Midbrain (tissue), 1 donor: ENCODE measurements around the gene ZDHHC24.

Experiments
- DNase-seq: peaks from one replicate; lab custom pipeline; 2025; lab: John Stamatoyannopoulos, UW

ZDHHC24 gene

DNA sequence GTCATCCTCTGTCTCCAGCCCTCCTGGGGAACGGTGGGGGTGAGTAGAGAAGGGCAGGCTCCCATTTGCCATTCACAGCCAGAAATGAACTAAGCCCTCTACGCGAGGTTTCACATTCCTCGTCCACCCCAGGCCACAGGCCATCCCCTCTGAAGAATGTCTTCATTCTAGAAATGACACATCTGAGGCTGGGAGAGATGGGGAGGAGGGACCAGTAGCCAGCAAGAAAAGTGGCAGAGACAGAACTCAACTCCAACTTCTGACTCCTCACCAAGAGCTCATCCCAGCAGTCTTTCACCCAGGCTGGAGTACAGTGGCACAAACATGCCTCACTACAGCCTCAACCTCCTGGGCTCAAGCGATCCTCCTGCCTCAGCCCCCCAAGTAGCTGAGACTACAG, 19.1 kb upstream of the ZDHHC24 start:
- no peak for DNase-seq

DNA sequence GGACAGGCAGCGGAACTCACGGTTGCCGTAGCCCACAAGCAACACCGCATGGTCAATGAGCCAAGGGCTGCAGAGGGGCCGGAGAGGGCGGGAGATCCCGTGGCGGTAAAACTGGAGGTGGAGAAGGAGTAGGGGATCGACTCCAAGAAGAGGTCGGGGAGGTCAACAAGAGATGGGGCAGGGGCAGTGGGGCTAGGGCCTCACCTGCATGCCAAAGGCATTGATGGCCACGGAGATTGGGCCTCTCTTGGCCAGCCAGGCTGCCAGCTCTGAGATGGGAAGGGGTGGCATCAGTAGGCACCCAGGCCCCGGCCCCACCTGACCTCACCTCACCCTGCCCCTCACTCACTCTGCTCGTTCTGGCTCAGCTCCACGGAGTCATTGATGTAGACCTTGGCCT, 18.7 kb upstream of the ZDHHC24 start:
- no peak for DNase-seq

DNA sequence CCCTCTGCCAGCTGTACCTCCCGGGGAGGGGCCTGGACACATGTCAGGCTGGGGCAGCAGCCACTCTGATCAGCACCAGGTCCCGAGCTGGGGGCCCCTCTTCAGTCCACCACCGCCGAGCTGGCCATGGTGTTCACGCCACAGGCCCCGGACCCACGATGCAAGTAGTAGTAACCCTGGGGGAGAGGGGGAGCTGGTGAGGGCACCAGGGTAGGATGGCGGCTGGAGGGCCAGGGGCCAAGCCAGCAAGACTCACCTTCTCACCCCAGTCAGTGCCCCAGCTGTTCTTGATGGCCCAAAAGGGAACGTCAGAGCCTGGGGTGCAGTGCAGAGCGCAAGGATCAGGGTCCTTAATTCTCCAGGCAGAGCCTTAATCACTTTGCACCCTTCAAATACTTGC, 18.0 kb upstream of the ZDHHC24 start:
- no peak for DNase-seq

DNA sequence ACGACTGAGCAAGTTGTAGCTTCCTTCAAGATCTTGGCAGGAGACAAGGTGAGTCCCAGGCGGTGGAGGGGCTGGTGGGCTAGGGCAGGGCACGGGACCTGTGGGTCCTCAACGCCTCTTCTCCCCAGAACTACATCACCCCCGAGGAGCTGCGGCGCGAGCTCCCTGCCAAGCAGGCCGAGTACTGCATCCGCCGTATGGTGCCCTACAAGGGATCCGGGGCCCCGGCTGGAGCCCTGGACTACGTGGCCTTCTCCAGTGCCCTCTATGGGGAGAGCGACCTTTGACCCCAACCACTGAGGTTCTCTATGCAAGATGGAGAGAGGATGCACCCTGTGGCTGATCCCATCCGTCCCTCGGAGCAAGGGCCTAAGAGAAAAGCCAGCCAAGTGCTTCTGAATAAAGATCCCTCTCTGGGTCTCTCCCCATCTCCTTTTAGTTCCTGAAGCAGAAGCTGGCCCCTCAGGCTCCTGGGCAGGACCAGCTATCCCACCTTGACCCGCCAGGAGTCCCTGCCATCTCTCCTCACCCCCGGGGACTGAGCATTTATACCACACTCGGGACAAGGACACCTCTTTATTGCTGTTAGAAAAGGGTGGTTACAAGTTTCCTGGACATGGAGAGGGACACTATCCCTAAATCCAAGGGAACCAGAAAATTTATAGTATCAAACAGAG, 17.2 kb upstream of the ZDHHC24 start:
- no peak for DNase-seq

DNA sequence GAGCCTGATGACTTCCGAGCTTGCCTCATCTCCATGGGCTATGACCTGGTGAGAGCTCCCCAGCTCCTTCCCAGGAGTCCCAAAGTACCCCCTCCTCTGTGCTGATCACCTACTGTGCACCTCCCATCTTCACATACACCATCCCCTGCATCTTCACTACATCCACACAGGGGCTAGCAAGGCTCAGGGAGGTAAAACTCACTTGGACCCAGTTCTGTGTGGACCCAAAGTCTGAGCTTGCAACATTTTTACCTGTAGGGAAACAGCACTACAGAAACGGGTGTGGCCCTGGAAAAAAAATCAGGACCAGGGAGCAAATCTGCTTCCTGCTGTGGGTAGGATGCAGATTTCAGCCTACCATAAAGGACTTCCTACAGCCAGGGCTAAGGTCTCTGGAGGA, 16.4 kb upstream of the ZDHHC24 start:
- no peak for DNase-seq

DNA sequence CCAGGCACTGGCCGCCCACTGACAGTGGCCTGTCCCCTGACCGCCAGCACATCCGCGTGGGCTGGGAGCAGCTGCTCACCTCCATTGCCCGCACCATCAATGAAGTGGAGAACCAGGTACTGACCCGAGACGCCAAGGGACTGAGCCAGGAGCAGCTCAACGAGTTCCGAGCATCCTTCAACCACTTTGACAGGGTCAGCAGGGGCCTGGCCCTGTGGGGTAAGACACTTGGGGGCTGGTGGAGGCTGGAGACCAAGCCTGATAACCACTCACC, 16.1 kb upstream of the ZDHHC24 start:
- DNase-seq: no peak

DNA sequence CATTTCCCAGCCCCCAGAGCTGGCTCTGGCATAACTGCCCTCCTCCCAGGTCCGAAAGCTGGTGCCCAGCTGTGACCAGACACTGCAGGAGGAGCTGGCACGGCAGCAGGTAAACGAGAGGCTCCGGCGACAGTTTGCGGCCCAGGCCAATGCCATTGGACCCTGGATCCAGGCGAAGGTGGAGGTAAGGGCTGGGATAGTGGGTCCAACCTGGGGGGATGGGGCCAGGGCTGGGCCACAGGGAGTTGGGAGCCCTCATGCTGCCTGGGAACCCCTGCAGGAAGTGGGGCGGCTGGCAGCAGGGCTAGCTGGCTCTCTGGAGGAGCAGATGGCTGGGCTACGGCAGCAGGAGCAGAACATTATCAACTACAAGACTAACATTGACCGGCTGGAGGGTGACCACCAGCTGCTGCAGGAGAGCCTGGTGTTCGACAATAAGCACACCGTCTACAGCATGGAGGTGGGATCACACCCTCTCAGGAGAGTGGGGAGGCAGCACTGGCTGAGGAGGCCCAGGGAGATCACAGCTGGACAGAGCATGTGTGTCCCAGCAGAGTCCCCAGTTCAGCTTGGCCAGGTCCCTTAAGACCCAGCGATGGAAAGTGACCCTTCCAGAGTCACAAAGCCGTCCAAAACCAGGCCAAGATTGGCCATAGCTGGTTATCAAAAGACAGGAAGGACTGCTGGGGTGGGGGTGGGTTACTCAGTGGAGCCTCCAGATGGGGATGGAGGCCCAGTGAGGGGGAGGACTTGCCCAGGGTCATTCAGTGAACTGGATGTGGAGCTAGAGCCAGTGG, 15.5 kb upstream of the ZDHHC24 start:
- DNase-seq: no peak

DNA sequence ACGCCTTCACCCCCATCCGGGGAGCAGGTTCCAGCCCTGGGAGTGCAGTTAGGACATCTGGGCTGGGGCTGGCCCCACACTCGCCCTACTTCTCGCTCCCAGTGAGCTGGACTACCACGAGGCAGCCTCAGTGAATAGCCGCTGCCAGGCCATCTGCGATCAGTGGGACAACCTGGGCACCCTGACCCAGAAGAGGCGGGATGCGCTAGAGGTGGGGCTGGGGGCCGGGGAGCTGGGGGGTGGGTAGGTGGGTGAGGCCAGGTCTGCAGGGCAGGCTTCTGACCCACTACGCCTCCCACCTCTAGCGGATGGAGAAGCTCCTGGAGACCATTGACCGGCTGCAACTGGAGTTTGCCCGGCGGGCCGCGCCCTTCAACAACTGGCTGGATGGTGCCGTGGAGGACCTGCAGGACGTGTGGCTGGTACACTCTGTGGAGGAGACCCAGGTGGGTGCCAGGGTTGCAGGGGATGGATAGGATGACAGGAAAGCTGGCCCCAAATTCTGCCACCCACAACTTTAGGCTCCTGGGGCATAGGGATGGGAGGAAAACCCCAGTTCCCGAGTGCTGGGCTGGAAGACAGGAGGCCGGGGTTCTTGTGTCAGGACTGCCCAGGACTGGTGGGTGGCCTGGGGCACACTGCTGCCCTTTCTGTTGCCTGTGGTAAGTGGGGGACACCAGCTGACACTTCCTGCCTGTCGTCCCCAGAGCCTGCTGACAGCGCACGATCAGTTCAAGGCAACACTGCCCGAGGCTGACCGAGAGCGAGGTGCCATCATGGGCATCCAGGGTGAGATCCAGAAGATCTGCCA, 14.2 kb upstream of the ZDHHC24 start:
- DNase-seq: no peak

DNA sequence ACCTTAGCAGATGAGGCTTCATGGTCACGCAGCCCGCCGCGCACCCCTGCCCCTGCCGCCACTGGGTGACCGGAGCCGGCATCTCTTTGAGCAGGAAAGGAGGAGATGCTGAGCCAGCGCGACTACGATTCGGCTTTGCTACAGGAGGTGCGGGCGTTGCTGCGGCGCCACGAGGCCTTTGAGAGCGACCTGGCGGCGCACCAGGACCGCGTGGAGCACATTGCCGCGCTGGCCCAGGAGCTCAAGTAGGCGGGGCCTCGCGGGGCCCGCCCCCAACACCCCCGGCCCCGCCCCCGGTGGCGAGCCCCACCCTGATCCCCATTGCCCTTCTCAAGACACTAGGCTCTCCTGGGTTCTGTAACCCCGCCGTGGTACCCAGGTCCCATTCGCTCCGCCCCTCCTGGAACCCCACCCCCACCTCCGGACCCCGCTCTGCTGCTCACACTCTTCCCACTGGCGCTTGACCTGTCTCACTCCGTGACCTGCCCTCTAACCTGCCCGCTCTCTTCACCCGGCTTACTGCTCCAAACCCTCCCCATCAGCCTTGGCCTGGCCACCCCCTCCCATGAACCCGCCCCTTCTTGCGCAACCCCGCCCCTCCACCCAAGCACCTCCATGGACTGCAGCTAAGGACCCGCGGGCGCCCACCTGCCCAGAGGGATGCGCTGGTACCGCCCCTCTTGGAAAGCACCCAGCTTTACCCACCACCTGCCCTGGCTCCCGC, 13.5 kb upstream of the ZDHHC24 start:
- DNase-seq: no peak

DNA sequence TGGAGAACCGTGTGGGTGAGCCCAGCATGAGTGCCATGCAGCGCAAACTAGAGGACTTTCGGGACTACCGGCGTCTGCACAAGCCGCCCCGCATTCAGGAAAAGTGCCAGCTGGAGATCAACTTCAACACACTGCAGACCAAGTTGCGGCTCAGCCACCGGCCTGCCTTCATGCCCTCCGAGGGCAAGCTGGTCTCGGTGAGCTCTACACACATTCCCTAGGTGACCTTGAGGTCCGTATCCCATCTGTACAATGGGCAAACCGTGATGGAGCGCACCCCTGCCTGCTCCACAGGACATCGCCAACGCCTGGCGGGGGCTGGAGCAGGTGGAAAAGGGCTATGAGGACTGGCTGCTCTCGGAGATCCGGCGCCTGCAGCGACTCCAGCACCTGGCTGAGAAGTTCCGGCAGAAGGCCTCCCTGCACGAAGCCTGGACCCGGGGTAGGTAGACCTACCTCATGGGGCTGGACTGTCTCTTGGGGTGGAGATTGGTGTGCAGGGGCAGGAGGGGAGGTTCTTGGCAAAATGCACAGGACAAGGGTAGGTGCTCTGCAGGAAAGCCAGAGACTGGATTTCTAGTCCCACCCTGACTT, 12.0 kb upstream of the ZDHHC24 start:
- no peak for DNase-seq

DNA sequence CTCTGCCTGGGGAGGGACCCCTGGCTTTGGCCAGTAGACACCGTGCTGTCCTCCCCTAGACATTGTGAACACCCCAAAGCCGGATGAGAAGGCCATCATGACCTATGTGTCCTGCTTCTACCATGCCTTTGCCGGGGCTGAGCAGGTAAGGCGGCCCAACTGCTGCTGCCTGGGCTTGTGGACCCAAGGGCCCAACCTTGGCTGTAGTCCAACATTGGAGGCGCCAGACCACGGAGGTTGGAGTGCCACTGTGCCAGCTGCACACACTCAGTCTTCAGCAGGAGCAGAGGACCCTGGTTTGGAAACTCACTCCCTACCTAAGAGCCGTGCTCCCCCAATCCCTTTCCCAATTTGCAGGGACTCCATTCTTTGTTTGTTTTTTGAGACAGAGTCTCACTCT, 10.2 kb upstream of the ZDHHC24 start:
- no peak for DNase-seq

DNA sequence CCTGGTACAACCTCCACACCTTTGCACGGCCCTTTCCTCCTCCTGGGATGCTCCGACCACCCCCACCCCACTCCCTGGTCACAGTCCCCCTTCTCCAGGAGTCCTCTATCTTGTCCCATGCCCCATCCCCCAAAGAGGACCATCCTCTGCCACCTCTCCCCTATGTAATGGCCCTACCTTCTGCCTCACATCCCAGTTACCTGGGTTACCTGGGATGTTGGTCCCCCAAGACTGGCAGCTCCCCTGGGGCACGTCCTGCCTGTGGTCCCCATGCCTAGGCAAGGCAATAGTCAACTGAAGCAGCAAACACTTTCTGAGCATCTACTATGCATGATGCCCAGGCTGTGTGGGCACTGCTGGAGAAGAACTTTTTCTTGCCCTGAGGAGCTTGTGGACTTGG, 9.6 kb upstream of the ZDHHC24 start:
- no peak for DNase-seq

DNA sequence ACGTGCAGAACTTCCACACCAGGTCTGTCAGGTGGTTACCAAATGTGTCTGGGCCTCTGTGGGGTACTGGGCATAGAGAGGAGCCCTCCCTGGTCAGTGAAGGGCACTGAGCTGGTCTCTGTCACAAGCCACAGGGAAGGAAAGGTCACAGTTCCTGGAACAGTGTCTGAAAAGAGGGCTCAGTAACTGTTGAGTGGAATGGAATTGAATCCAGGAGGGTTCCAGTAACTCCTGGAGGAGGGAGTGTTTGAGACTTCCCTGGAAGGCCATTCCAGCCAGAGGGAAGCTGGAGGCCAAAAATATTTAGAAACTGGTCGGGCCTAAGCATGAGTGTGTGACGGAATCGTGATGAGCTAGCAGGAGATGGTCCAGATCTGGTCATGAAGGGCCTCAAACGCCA, 8.8 kb upstream of the ZDHHC24 start:
- DNase-seq: no peak

DNA sequence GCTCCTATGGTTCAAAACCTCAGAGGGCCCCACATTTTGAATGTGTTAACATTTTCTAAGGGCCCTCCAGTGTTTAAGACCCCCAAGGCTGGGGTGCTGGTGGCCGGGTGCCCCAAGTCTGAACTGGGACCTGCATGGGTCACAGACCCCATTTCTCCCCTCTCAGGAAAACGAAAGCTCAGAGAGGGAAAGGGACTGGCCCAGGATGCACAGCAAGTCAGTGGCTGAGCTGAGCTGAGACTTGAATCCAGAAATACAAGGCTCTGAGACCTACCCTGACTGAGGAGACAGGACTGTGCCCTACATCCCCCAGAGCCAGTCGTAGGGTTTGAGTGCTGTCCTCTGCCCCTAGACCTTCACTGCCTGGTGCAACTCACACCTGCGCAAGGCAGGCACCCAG, 5.0 kb upstream of the ZDHHC24 start:
- no peak for DNase-seq

DNA sequence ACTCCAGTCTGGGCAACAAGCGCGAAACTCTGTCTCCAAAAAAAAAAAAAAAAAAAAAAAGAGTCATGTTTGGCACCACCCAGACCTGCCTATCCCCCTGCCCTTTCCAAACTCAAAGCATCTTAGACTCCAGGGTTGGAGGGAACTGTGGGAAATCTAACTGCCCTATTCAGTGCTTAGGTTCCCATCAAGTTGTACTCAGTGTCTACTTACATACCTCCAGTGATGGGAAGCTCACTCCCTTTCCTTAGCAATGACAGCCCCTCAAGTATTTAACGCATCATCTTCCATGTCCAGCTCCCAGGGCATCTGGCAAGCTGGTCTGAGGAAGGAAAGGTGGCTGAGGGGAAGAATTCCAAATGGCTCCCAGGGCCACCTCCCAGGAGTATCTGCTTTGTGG, 3.8 kb upstream of the ZDHHC24 start:
- no peak for DNase-seq

DNA sequence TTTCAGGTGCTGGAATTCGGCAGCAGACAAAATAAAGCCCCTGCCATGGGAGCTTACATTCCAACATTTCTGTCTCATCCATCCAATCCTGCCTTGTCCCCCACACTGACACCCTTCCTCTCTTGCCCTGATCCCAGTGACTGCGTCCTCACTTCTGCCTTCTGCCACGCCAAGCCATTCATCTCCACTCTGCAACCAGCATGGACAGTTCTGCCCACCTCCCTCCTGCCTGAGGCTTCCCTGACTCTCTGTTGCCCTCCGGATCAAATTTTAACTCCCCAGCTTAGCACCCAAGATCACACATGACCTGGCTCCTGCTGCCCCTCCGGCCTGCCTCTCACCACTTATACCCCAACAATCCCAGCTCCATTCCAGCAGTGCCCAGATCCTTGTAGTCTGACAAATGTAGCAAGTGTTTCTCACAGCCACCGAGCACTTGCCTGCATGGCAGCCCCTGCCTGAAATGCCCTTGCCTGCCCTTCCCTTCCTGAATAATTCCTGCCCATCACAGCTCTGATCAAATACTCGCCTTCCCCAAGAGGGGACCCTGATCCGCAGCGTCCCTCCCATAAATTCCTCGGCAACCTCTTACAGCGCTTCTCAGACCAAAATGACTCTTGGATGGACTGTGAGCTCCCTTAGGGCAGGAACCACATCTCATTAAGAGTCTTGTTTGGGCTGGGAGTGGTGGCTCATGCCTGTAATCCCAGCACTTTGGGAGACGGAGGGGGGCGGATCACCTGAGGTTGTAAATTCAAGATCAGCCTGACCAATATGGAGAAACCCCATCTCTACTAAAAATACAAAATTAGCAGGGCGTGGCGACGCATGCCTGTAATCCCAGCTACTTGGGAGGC, 3.2 kb upstream of the ZDHHC24 start:
- DNase-seq: no peak

DNA sequence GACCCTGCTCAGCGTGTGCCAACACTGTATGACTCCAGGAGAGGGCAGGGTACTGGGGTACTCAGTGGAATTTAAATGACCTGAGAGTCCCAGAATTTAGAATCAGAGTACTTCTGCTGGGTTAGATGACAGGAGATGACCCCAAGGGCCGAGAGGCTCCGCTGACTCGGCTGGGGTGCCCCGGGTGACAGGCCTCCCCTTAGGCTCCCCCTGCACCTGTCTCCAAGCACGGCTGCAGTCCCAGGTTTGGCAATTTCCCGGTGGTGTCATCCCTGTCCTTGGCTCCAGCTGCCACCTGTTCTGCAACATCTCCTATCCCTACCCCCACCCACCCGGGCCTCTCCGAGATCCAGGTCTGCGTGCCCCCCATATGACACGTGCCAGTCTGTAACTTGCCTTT, 2.2 kb upstream of the ZDHHC24 start:
- no peak for DNase-seq

DNA sequence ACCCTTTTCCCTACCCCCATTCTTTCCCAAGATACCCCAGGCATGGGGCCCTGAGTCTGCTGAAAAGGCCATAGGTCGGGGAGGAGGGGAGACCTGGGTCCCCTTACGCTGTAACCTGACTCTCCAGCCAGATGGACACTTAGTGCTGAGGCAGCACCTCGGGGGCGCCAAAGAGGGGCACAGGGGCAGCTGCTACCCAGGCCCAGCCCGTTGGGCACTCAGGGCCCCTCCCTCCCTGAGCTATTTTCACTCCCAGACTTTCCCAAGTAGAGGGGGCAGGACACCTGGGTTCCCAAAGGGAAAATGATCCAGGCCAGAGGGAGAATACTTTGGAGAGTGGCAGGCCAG, 1.8 kb upstream of the ZDHHC24 start:
- DNase-seq: no peak

DNA sequence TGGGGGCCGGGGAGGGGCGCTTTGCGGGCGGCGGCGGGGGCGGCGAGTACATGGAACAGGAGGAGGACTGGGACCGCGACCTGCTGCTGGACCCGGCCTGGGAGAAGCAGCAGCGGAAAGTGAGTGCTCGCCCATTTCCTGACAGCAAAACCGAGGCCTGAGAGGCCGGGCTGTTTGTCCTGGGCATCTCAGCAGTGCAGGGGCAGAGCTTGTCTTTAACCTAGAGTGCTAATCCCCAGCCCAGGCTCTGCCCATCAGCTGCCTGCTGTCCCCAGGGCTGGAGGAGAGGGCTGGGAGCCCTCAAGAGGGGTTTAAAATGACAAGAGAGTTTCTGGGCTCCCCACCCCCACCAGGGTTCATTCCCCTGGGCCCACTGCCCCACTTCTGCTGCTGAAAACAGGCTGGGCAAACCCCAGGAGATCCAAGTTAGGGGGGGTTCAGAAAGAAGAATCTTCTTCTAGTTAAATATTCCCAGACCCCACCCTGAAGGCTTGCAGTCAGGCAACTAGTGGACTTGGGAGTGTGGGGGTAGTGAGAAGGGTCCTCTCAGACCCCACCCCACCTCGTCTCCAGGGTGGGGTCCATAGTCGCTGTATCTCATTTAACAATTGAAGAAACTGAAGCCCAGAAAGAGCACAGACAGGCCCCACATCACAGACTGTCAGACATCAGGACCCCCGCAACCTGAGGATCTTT, 1.3 kb upstream of the ZDHHC24 start:
- no peak for DNase-seq

DNA sequence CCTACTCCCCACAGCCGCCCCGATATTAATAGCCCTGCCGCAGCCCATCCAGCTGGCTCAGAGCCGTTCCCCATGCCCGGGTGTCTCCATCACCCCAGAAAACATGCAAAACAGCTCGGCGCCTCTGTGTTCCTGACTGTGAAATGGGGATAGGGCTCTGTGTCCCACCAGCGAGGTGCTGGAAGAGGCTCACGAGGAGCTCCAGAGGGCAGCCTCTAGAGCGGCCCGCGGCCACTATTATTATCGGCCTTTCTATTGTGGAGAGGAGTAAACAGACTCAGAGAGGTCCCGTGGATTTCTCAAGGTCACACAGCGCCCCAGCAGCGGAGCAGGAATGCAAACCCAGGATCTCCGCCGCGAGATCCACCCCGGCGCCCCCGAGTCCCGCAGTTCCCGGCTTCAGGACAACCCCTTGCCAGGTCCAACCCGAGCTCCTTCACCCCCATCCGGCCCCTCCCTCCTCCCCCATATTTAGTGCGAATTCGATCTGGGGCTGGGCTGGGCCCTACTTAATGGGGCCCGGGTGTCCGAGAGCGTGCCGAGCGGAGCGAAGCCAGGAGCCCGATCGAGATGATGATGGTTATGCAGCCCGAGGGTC, 619 bp upstream of the ZDHHC24 start, which contains the start of gene ACTN3:
Gene ACTN3, plus strand, starts transcription at position 536 of the 598 bp plus-strand sequence. Its CDS starts 35 bp downstream, at position 571.
- no peak for DNase-seq
